Erythroblast (primary cell): ENCODE measurements around the gene ZG16.
"Not testable (repeated sequence)": the region's sequence is repeated elsewhere in the genome, so short reads cannot be mapped to it uniquely, and the experiment has no call there.

ENCODE experiments used
- DNase-seq, 2 experiments: peaks; one replicate each; lab custom pipeline; 2025; lab: John Stamatoyannopoulos, UW
- GATA1 ChIP-seq: IDR thresholded peaks from 2 replicates; pipeline ENCODE4 v1.6.1; 2011; ENCODE audit warnings: low read depth, mild to moderate bottlenecking, control low read depth, low read length, moderate library complexity
- POLR2A ChIP-seq: IDR thresholded peaks from 2 replicates; pipeline ENCODE4 v1.6.1; 2011; ENCODE audit warnings: mild to moderate bottlenecking, low read length

The ZG16 gene, protein sequence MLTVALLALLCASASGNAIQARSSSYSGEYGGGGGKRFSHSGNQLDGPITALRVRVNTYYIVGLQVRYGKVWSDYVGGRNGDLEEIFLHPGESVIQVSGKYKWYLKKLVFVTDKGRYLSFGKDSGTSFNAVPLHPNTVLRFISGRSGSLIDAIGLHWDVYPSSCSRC

DNA sequence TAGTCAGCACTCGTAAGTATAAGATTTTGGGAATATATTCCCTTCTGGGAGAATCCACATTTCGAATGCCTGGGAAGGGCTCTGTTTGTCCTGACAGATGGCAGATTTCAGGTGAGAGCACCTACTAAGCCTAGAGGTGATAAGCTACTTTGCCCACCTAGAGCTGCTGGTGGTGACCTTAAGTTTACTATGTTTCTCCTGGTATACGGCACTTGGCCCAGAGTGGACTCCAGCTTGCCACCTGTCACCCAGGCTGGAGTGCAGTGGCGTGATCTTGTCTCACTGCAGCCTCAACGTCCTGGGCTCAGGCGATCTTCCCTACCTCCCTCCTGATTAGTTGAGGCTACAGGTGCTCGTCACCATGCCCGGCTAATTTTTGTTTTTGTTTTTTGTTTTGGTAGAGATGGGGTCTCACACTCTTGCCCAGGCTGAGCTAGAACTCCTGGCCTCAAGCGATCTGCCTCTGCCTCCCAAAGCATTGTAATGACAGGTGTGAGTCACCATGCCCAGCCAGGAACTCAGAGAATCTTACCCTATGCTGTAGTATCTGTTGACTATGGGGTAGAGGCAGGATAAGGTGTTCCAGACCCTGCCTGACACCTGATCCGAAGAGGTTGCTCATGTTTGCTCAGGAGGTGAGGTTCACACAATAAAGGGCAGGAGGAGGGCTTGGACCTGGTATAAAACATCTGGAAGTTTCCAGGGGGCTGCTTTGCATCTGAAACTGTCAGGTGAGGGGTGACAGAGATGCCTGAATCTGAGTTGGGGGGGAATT is at the start of gene ZG16:
Gene ZG16, plus strand, starts transcription at position 681 of the 775 bp plus-strand sequence. CDS start 1,011 bp downstream, outside the sequence.
- TF ChIP-seq POLR2A (no peak), GATA1 (no peak)
- no peak for DNase-seq

DNA sequence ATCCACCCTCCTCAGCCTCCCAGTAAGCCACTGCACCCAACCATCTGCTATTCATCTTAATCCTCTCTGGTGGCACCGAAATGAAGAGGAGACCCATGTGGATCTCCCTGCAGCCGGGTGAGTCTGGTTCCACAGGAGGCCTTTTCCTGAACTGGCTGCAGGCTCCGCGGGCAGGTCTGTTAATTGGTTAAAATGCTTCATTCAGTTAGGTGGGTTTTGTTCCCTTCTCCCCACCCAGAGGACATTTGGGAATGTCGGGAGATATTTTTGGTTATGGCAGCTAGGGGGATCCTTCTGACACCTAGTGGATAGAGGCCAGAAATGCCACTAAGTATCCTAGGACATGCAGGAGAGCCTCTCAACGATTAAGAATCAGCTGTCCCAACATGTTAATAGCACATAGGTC is 48.9 kb upstream of the ZG16 start:
- DNase-seq: peak in 1 of 2 experiments; percentile 39
- TF ChIP-seq POLR2A: no peak

DNA sequence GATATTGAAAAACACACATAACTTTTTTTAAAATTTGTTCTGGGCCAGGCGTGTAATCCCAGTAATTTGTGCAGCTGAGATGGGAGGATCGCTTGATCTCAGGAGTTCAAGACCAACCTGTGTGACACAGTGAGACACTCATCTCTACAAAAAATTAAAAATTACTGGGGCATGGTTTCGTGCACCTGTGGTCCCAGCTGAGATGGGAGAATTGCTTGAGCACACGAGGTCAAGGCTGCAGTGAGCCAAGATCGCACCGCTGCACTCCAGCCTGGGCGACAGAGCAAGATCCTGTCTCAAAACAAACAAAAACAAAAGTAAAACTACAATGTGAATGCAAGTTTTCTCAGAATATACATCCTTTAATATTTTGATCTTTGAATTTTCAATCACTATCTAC is 47.4 kb upstream of the ZG16 start:
- no peak for DNase-seq
- no peak for TF ChIP-seq GATA1
- TF ChIP-seq POLR2A: no peak

DNA sequence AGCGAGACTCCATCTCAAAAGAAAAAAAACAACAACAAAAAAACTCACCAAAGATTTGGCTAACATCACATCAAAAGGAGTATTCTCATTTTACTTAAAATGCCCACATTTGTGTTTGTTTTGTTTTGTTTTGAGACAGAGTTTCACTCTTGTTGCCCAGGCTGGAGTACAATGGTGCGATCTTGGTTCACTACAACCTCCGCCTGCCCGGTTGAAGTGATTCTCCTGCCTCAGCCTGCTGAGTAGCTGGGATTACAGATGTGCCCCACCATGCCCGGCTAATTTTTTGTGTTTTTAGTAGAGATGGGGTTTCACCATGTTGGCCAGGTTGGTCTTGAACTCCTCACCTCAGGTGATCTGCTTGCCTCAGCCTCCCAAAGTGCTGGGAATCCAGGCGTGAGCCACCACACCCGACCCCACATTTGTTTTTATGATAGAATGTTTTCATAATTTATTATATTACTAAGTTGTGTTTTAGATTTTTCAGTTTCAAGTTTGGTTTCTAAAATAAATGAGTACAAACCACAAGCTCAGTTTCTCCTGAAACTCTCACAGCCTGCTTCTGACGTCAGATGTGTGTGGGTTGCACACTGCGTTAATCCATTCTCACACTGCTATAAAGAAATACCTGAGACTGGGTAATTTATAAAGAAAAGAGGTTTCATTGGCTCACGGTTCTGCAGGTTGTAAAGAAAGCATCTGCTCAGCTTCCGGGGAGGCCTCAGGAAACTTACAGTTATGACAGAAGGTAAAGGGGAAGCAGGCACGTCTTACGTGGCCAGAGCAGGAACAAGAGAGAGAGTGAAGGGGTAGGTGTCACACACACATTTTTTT is 46.1 kb upstream of the ZG16 start:
- not testable (repeated sequence) for DNase-seq

DNA sequence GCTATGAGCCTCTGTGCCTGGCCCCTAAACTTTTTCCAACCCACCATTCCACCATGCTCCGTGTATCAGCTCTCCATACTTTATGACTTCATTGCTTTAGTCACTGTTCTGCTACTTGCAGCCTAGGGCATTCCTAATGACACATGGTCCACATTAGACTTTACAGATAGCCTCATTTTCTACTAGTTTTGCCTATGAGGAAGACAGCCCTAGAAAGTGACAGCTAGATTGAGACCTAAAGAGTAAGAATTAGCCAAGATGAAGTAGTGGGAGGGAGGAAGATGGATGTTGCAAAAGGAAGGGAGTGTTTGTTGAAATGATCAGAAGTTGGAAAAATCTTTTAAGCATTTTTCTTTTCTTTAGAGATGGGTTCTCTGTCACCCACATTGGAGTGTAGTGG is 43.3 kb upstream of the ZG16 start:
- no peak for DNase-seq
- TF ChIP-seq GATA1: no peak
- no peak for TF ChIP-seq POLR2A

DNA sequence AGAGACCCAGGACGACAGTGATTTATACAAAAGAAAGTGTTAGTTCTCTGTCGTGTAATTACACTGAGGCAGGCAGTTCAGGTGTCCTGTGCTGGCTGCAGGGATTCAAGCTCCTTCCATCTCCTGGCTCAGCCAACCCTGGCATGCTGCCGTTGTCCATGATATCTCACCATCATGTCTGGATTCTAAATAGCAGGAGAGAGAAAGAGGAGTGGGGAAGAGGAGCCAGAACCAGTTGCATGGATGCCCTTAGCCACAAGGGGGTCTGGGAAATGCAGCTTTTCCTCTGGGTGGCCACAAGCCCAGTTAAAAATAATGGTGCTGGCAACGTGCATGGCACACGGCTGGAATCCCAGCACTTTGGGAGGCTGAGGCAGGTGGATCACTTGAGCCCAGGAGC is 41.9 kb upstream of the ZG16 start:
- no peak for DNase-seq
- TF ChIP-seq GATA1: no peak
- TF ChIP-seq POLR2A: no peak

DNA sequence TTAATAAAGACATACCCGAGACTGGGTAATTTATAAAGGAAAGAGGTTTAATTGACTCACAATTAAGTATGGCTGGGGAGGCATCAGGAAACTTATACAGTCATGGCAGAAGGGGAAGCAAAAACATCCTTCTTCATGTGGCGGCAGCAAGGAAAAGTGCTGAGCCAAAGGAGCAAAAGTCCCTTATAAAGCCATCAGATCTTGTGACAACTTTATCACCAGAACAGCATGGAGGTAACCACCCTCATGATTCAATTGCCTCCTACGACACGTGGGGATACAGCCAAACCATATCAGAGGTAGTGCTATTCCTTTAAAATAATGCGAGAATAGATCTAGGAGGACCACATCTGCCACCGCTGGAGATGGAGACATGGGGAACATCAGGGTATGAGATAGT is 41.3 kb upstream of the ZG16 start:
- DNase-seq: no peak
- TF ChIP-seq GATA1 (no peak), POLR2A (no peak)

DNA sequence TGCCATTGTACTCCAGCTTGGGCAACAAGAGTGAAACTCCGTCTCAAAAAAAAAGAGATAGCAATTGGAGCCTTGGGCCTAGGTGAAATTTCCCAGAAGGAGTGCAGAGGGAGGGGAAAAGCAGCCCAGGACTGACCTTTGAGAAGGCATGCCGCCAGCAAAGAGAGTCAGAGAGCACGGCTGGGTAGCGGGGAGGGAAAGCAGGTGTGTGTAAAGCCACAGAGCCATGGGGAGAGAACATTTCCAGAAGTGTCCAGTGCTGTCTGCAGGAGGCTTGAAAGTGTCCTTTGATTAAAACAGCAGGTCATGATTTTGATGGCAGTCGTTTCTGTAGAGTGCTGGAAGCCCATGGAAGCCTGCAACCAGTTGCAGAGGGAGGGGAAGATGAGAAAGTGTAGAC is 40.3 kb upstream of the ZG16 start:
- TF ChIP-seq GATA1 (no peak), POLR2A (no peak)
- DNase-seq: no peak

DNA sequence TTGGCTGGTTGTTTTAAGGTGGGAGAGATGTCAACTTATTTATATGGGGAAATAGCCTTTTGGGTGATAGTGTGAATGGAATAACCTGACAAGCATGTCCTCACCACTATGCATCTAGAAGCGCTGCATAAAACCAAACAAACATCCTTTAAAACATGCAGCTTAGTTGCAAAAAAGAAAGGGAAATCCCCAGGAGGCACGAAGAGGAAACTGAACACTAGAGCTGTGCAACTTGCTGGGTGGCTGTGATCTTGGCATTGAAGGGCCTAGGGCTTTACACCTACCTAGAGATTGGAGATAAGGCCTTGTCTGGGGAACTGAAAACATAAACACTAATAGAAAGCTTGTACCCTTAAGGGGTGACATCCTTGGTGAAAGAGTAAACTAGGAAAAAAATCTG is 39.5 kb upstream of the ZG16 start:
- no peak for DNase-seq
- TF ChIP-seq GATA1: no peak
- TF ChIP-seq POLR2A: no peak

DNA sequence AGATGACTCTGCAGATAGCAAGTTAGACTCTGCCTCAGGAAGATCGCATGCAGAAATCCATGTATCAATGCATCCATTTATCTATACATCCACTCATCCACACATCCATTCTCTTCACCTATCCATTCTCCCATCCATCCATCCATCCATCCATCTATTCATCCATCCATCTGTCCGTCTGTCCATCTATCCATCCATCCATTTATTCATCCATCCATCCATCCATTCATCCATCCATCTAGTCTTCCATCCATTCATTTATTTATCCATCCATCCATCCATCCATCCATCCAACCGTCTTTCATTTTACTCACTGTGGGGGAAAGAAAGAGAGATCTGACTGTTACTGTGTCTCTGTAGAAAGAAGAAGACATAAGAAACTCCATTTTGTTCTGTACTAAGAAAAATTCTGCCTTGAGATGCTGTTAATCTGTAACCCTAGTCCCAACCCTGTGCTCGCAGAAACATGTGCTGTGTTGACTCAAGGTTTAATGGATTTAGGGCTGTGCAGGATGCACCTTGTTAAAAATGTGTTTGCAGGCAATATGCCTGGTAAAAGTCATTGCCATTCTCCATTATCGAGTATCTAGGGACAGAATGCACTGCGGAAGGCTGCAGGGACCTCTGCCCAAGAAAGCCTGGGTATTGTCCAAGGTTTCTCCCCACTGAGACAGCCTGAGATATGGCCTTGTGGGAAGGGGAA is 38.0 kb upstream of the ZG16 start:
- DNase-seq: not testable (repeated sequence)

DNA sequence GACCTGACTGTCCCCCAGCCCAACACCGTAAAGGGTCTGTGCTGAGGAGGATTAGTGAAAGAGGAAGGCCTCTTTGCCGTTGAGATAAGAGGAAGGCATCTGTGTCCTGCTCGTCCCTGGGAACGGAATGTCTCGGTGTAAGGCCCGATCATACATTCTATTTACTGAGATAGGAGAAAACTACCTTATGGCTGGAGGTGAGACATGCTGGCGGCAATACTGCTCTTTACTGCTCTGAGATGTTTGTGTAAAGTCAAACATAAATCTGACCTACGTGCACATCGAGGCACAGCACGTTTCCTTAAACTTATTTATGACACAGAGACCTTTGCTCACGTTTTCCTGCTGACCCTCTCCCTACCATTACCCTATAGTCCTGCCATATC is 37.4 kb upstream of the ZG16 start:
- not testable (repeated sequence) for DNase-seq

DNA sequence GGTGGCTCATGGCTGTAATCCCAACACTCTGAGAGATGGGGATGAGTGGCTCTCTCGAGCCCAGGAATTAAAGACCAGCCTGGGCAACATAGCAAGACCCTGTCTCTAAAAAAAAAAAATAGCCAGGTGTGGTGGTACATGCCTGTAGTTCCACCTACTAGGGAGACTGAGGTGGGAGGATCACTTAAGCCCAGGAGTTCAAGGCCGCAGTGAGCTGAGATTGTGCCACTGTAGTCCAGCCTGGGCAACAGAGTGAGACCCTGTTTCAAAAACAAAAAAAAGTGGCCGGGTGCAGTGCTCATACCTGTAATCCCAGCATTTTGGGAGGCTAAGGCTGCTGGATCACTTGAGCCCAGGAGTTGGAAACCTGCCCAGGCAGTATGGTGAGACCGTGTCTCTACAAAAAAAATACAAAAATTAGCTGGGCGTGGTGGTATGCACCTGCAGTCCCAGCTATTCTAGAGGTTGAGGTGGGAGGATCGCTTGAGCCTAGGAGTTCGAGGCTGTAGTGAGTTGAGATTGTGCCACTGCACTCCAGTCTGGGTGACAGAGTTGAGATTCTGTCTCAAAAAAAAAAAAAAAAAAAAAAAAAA is 35.3 kb upstream of the ZG16 start:
- TF ChIP-seq GATA1: no peak
- no peak for TF ChIP-seq POLR2A
- DNase-seq: no peak

DNA sequence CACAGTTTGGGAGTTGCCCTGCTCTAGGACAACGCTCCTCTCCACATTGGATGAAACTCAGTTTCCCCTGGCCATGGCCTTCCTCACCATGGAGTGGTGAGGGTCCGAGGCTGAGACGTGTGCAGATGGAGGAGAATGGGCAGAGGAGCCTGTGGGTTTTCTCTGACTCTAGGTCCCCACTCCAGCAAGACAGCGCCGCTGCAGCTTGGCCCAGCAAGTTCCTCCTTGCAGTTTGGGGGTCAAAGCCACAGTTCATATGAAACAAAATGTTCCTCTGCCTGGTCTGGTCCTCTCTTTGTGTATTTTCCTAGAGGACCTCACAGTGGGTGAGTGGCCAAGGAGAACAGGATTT is 34.6 kb upstream of the ZG16 start:
- DNase-seq: no peak
- TF ChIP-seq POLR2A: no peak
- TF ChIP-seq GATA1: no peak

DNA sequence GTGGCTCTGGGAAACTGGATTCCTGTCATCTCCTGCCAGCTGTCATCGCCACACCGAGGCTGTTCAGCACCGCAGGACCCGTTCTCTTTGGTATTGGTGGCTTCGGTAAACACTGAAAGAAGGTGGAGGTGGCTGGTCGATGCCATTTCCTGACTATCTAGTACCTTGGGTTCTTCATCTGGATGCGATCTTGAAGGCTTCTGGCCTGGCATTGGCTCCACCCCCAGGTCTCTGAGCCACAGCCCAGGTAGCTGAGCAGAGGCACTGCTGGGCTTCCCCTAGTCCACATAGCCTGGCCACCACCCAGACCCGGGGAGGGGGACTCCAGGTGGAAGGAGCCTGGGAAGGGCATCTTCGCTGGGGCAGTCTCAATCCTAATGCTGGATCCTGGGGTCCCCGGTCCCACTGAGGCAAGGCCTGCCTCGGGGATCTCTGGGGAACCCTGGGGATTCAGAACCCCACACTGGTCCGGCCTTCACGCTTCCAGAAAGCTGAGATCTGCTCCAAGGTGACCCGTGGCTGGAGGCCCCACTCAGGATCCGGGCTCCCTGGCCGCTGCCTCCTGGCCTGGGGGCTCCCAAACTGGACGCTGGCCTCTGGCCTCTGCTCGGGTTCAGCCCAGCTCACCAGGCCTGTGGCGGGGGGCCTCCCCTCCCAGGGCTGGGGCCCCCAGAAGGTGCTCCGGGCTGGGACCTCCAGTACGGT is 34.1 kb upstream of the ZG16 start:
- no peak for DNase-seq
- TF ChIP-seq POLR2A: no peak
- TF ChIP-seq GATA1: no peak
